Kidney (tissue), 14 donors: ENCODE data around the gene FBXO24. TPM values are rescaled to one million over a fixed set of nuclear protein-coding genes. Genes with fewer than 3 reads are reported as not detected.

Experiments used
- DNase-seq, 5 donors: peaks; one replicate each; pipeline ENCODE4 v3.0.0-alpha.2; 2013 to 2020
- FAIRE-seq: peaks from 2 replicates; lab custom pipeline; 2012; peaks lifted over from hg19 to GRCh38; lab: Jason Lieb, UNC
- H3K27ac ChIP-seq, 2 donors: one replicate each; pipeline ENCODE4 v1.7.0; 2013; ENCODE audit warnings: low read depth in 2 of 2, low read length in 2 of 2, inconsistent platforms in 1 of 2
- H3K27me3 ChIP-seq: one replicate; pipeline ENCODE4 v1.7.1; 2013; ENCODE audit warnings: low read length, inconsistent platforms; ENCODE audit not compliant: control insufficient read depth, insufficient read depth
- H3K36me3 ChIP-seq, 3 donors: one replicate each; pipeline versions ENCODE4 v1.7.0 to v1.7.1; 2013; ENCODE audit warnings: low read length in 3 of 3, control low read depth in 1 of 3, inconsistent platforms in 1 of 3; ENCODE audit not compliant: insufficient read depth in 3 of 3, control insufficient read depth in 2 of 3
- H3K4me1 ChIP-seq, 3 donors: one replicate each; pipeline versions ENCODE4 v1.7.0 to v1.7.1; 2013; ENCODE audit warnings: low read length in 3 of 3, inconsistent platforms in 1 of 3, low read depth in 1 of 3; ENCODE audit not compliant: control insufficient read depth in 2 of 3, insufficient read depth in 2 of 3
- H3K4me3 ChIP-seq, 3 donors: one replicate each; pipeline versions ENCODE4 v1.7.0 to v1.8.1; 2013; ENCODE audit warnings: low read length in 3 of 3, control low read depth in 1 of 3, inconsistent platforms in 1 of 3
- H3K9ac ChIP-seq, 3 donors: one replicate each; pipeline versions ENCODE4 v1.7.0 to v1.7.1; 2013; ENCODE audit warnings: low read length in 3 of 3, control low read depth in 1 of 3, inconsistent platforms in 1 of 3
- H3K9me3 ChIP-seq, 3 donors: one replicate each; pipeline versions ENCODE4 v1.7.0 to v1.7.1; 2013; ENCODE audit warnings: low read length in 3 of 3, control low read depth in 1 of 3, inconsistent platforms in 1 of 3; ENCODE audit not compliant: control insufficient read depth in 2 of 3, insufficient read depth in 1 of 3
- CTCF ChIP-seq: IDR thresholded peaks from 3 replicates; pipeline ENCODE4 v1.5.1; 2012; ENCODE audit warnings: mild to moderate bottlenecking, moderate library complexity, borderline replicate concordance; ENCODE audit not compliant: insufficient read depth; ENCODE audit errors: extremely low read depth
- intact Hi-C: fragments of 100-400 bp; cut with DNase I; formaldehyde crosslinking; loops from one replicate; pipeline ENCODE4 v1.11.1; 2022
- polyA plus RNA-seq: library from polyadenylated mRNA; stranded (reverse); fragments of 350-450 nt; fragmentation: Illumina TruSeq; extraction: RNeasy Lipid Tissue Mini Kit (QIAGEN cat#74804); gene quantifications from one replicate; pipeline ENCODE4 v1.2.3, GENCODE V29; 2014; ENCODE audit warnings: low read depth, low replicate concordance; ENCODE audit not compliant: insufficient read depth
- total RNA-seq: library from RNA; stranded (reverse); fragmentation: NEBNext Ultra II Directional; extraction: Animal tissue kit (Norgen Biotek cat#: 25700); gene quantifications from one replicate; pipeline ENCODE4 v1.2.1, GENCODE V29; 2021
- donor health status: control.
- donor health status: control.
- donor health status: control.
- donor health status: control.
- donor health status: control.
- donor health status: DM: yes; HTN: yes; CAD: no.
- donor health status: Normal renal cell carcinoma (clear cell type).

Gene FBXO24
- total and polyA plus RNA-seq, 2 donors from 2014 or later = 0.60 to 0.95 TPM

- intact Hi-C loops = no loop called here
- H3K27ac ChIP-seq = no peak overlapping the region
- no peak for DNase-seq
Measured at GRCh38 chr7:100567031-100567730, 18.9 kb upstream of the FBXO24 start.

GRCh38 chr7:100567751-100568175 is 18.4 kb upstream of the FBXO24 start:
- Histone ChIP-seq H3K9me3 (no peaks in the 10 kb centered on the region), H3K4me1 (peaks cover 0 to 4% (median 0%) of the 10 kb centered on the region in 3 donors), H3K27ac (no peak overlapping the region), H3K4me3 (no peak overlapping the region), H3K9ac (no peak overlapping the region), H3K36me3 (peaks cover 0 to 4% (median 4%) of the 10 kb centered on the region in 3 donors), H3K27me3 (no peaks in the 10 kb centered on the region)
- no peak for DNase-seq
- no peak for FAIRE-seq
- intact Hi-C loops = no loop called here
- no peak for TF ChIP-seq CTCF

More at GRCh38 chr7:100567031-100567730, 18.9 kb upstream of the FBXO24 start:
- TF ChIP-seq CTCF = no peak
- Histone ChIP-seq H3K4me1 (peaks cover 0 to 4% (median 0%) of the 10 kb centered on the region in 3 donors), H3K4me3 (no peak overlapping the region), H3K9ac (no peak overlapping the region), H3K36me3 (peaks cover 0 to 6% (median 4%) of the 10 kb centered on the region in 3 donors), H3K27me3 (no peaks in the 10 kb centered on the region), H3K9me3 (no peaks in the 10 kb centered on the region)
- no peak for FAIRE-seq

GRCh38 chr7:100568176-100568895 is 17.8 kb upstream of the FBXO24 start:
- intact Hi-C loops = no loop called here
- H3K4me3 ChIP-seq = no peak overlapping the region
- no peak overlapping the region for H3K27ac ChIP-seq
- no peak for TF ChIP-seq CTCF
- no peaks in the 10 kb centered on the region for H3K9me3 ChIP-seq
- H3K4me1 ChIP-seq = peaks cover 0 to 4% (median 0%) of the 10 kb centered on the region in 3 donors
- no peak overlapping the region for H3K9ac ChIP-seq
- H3K27me3 ChIP-seq = no peaks in the 10 kb centered on the region
- H3K36me3 ChIP-seq = no peaks in the 10 kb centered on the region
- FAIRE-seq (no peak), DNase-seq (no peak)
